ENCODE data around the gene TAS2R39. TPM values are rescaled to one million over a fixed set of nuclear protein-coding genes. Genes with fewer than 3 reads are reported as not detected.

Gene TAS2R39
- total RNA-seq, 1 experiment from 2014 or later = not detected

- no peak overlapping the region for H3T11ph ChIP-seq (ENCODE audit: low read length)
- H3K9ac ChIP-seq (ENCODE audit: extremely low read depth, insufficient read length, low read length) = no peak overlapping the region
- no peaks in the 10 kb centered on the region for H4K20me1 ChIP-seq (ENCODE audit: control insufficient read depth, insufficient read depth, insufficient read length)
- no peaks in the 10 kb centered on the region for H3K23me2 ChIP-seq (ENCODE audit: insufficient read length, low read depth, low read length, poor library complexity, severe bottlenecking)
- Mint-ChIP-seq H3K36me3 (ENCODE audit: insufficient read depth in 1 of 3, low read depth in 3 of 3) (no peaks in the 10 kb centered on the region), H3K4me1 (no peaks in the 10 kb centered on the region), H3K4me3 (no peak overlapping the region), H3K27ac (no peak overlapping the region), H3K9me3 (peaks cover 0 to 5% of the 10 kb centered on the region in 2 experiments; a peak in 1 of 5 replicates), H3K27me3 (ENCODE audit: low read depth) (peaks cover 9% of the 10 kb centered on the region; the same call in 1 of the 2 replicates)
- H2BK20ac ChIP-seq (ENCODE audit: low read depth, low read length, poor library complexity, severe bottlenecking) = no peak overlapping the region
- no peak overlapping the region for H3K4ac ChIP-seq (ENCODE audit: low read depth, low read length)
- H3K14ac ChIP-seq (ENCODE audit: insufficient read depth, low read length) = no peak overlapping the region
- no peak overlapping the region for H2AFZ ChIP-seq (ENCODE audit: low read length)
- no peak overlapping the region for H2BK5ac ChIP-seq (ENCODE audit: insufficient read length, low read length)
- no peak for DNase-seq
- H3K27me3 ChIP-seq (ENCODE audit: insufficient read depth, low read length) = no peaks in the 10 kb centered on the region
- H3K9me3 ChIP-seq (ENCODE audit: control insufficient read depth, low read depth, low read length) = no peaks in the 10 kb centered on the region
- no peak overlapping the region for H2BK12ac ChIP-seq (ENCODE audit: insufficient read length, low read depth, low read length)
- H3K4me1 ChIP-seq (ENCODE audit: insufficient read depth, low read length) = no peaks in the 10 kb centered on the region
- no peak overlapping the region for H3K18ac ChIP-seq (ENCODE audit: insufficient read length, low read depth, low read length)
- H4K5ac ChIP-seq (ENCODE audit: insufficient read length, low read depth, low read length) = no peak overlapping the region
- no peak for TF ChIP-seq CTCF (conservative IDR thresholded peaks at IDR 0.05)
- H3K79me1 ChIP-seq (ENCODE audit: insufficient read depth, low read depth, low read length, poor library complexity, severe bottlenecking) = no peaks in the 10 kb centered on the region
- no peak overlapping the region for H2BK120ac ChIP-seq (ENCODE audit: low read depth, low read length, poor library complexity, severe bottlenecking)
- no CpG with 5 or more reads among the region's 2 CpGs for WGBS (ENCODE audit: extremely low coverage, insufficient read length, low lambda C conversion rate)
- no peak overlapping the region for H2BK15ac ChIP-seq (ENCODE audit: low read depth, low read length)
- H3K27ac ChIP-seq (ENCODE audit: insufficient read length, low read depth, low read length) = no peak overlapping the region
- no peak overlapping the region for H3K56ac ChIP-seq (ENCODE audit: insufficient read length, low read depth, low read length)
- H4K8ac ChIP-seq (replicated peaks; ENCODE audit: insufficient read length, low read depth, low read length) = no peak overlapping the region
- H3K4me2 ChIP-seq (ENCODE audit: insufficient read depth, insufficient read length, low read length) = no peak overlapping the region
- H3K23ac ChIP-seq (ENCODE audit: insufficient read length, low read depth, low read length) = no peak overlapping the region
- no peak overlapping the region for H4K91ac ChIP-seq (ENCODE audit: insufficient read length, low read depth, low read length)
- H3K79me2 ChIP-seq (ENCODE audit: insufficient read depth, low read length) = no peaks in the 10 kb centered on the region
- H2AK5ac ChIP-seq (ENCODE audit: insufficient read length, low read length) = no peak overlapping the region
Measured at GRCh38 chr7:143217806-143218205, 34.6 kb downstream of the TAS2R39 start.

All from H9 (cell line).